Brain microvascular endothelial cell (primary cell): ENCODE data around the gene SLC44A3.
A peak's percentile ranks its signal among the peaks of the same experiment; 100 is the strongest.

Experiments used
- DNase-seq: peaks from one replicate; pipeline ENCODE4 v3.0.0-alpha.2; 2020
- H3K27ac ChIP-seq: fragments of 250-450 bp; sonication (Bioruptor Pico); 2 replicates; pipeline ENCODE4 v1.5.1; 2020; ENCODE audit warnings: mild to moderate bottlenecking, moderate library complexity
- H3K27me3 ChIP-seq: fragments of 250-450 bp; sonication (Bioruptor Pico); replicated peaks from 2 replicates; pipeline ENCODE4 v1.5.1; 2020; ENCODE audit warnings: mild to moderate bottlenecking
- H3K36me3 ChIP-seq: fragments of 250-450 bp; sonication (Bioruptor Pico); replicated peaks from 2 replicates; pipeline ENCODE4 v1.5.1; 2020; ENCODE audit warnings: mild to moderate bottlenecking
- H3K4me3 ChIP-seq: 2 replicates; pipeline ENCODE4 v1.5.1; 2011; ENCODE audit warnings: low read depth, mild to moderate bottlenecking, control low read depth, low read length, moderate library complexity
- in situ Hi-C: cut with HindIII; loops from 2 replicates; pipeline ENCODE4 v1.10.0; 2017; ENCODE audit warnings: low sequenced_read_pairs, low pct_ligation_motif_present
- TF ChIP-seq, protein P1 (sequence below): IDR thresholded peaks from 2 replicates; pipeline ENCODE4 v1.5.1; 2011; ENCODE audit warnings: low read depth, mild to moderate bottlenecking, moderate library complexity, low read length, control low read depth, inconsistent platforms; ENCODE audit errors: missing control alignments

SLC44A3 gene

DNA sequence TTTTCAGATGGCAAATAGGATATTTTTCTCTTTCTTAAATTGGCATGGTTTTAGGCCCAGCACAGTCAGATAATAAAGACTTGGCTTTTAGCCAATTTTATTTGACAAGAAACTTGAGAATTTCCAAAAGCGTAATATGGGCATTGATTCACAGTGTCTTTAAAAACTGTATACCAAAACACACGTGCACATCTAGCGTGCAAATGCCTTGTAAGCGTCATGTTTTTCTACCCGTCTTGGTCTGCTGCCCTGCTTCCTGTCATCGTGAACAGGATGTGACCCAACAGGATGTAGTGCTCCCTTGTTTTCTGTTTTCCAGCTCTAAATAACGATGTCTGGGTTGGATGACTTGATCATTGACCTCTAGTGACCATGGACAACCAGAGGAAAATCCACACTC lies 24.7 kb upstream of the SLC44A3 start:
- DNase-seq, result peak; percentile 57
- TF ChIP-seq, protein P1, sequence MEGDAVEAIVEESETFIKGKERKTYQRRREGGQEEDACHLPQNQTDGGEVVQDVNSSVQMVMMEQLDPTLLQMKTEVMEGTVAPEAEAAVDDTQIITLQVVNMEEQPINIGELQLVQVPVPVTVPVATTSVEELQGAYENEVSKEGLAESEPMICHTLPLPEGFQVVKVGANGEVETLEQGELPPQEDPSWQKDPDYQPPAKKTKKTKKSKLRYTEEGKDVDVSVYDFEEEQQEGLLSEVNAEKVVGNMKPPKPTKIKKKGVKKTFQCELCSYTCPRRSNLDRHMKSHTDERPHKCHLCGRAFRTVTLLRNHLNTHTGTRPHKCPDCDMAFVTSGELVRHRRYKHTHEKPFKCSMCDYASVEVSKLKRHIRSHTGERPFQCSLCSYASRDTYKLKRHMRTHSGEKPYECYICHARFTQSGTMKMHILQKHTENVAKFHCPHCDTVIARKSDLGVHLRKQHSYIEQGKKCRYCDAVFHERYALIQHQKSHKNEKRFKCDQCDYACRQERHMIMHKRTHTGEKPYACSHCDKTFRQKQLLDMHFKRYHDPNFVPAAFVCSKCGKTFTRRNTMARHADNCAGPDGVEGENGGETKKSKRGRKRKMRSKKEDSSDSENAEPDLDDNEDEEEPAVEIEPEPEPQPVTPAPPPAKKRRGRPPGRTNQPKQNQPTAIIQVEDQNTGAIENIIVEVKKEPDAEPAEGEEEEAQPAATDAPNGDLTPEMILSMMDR, result no peak
- peak overlapping the region; percentile 17 for H3K27ac ChIP-seq

DNA sequence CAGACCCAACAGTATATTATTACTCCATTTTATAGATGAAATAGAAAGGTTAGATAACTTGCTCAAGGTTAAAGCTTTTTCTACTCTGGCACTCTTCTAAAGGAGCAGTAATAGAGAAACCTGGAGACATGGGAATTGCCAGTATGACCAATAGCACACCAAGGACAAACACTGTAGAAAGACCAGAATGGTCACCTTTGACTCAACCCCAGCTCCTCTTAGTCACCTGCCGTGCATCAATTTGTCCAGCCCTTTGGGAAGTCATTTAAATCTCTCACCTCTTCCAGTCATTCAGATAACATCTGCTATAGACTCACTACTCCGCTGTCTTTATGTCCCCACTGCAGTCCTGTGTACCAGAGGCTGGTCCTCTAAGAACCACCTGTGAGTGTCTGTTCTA lies 23.9 kb upstream of the SLC44A3 start:
- H3K4me3 ChIP-seq, result no peak overlapping the region
- no peaks in the 10 kb centered on the region for H3K36me3 ChIP-seq
- H3K27ac ChIP-seq, result no peak overlapping the region
- no peaks in the 10 kb centered on the region for H3K27me3 ChIP-seq
- in situ Hi-C loops, result loop anchor here (25.0 kb wide), 1 partner anchor 259 kb away; the partner anchor contains the start of gene F3
- TF ChIP-seq, protein P1, result no peak
- no peak for DNase-seq

More for the DNA sequence above, 24.7 kb upstream of the SLC44A3 start:
- Histone ChIP-seq H3K36me3 (no peaks in the 10 kb centered on the region), H3K27me3 (no peaks in the 10 kb centered on the region), H3K4me3 (no peak overlapping the region)
- in situ Hi-C loops, result loop anchor here (25.0 kb wide), 1 partner anchor 258 kb away; the partner anchor contains the start of gene F3

DNA sequence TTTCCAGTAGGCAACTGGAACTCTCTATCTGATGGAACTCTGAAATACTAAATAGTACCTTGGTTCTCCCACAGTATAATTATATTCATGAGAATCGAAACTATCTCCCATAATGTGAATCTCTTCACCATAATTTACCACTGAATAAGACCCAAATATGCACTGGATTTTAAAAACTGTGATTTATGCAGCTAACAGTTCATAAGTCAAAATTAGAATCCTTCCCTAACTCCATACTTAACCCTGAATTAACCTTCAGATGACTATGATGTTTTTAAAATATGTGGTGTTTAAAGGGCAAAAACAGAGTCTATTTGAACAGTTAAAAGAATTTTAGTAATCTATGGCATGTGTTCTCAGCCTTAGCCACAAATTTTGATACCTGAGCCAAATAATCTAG lies 22.9 kb upstream of the SLC44A3 start:
- Histone ChIP-seq H3K27ac (no peak overlapping the region), H3K36me3 (no peaks in the 10 kb centered on the region), H3K27me3 (no peaks in the 10 kb centered on the region), H3K4me3 (no peak overlapping the region)
- in situ Hi-C loops, result loop anchor here (25.0 kb wide), 1 partner anchor 260 kb away; the partner anchor contains the start of gene F3
- DNase-seq, result no peak
- TF ChIP-seq, protein P1, result no peak

GRCh38 chr1:94798054-94798453 lies 22.1 kb upstream of the SLC44A3 start:
- no peak overlapping the region for H3K27ac ChIP-seq
- H3K4me3 ChIP-seq, result no peak overlapping the region
- TF ChIP-seq, protein P1, result no peak
- in situ Hi-C loops, result loop anchor here (25.0 kb wide), 1 partner anchor 261 kb away; the partner anchor contains the start of gene F3
- H3K36me3 ChIP-seq, result no peaks in the 10 kb centered on the region
- no peak for DNase-seq
- no peaks in the 10 kb centered on the region for H3K27me3 ChIP-seq

DNA sequence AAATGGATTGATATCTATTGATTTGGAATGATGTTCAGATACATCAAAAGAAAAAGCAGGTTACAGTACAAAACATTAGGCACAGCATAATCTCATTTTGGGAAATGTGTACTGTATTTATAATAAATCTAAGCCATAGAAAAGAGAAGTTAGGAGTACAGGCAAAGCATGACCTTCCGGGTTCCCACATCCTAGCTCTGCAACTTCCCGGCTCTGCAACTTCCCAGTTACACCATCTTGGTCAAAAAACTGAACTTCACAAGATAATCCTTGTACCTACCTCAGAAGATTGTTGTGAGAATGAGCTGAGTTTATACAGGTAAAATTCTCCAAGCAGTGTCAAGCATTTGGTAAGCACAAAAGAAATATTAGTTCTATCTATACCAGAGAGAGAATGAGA lies 21.7 kb upstream of the SLC44A3 start:
- no peak for DNase-seq
- H3K27ac ChIP-seq, result no peak overlapping the region
- in situ Hi-C loops, result loop anchor here (25.0 kb wide), 1 partner anchor 261 kb away; the partner anchor contains the start of gene F3
- no peaks in the 10 kb centered on the region for H3K27me3 ChIP-seq
- H3K36me3 ChIP-seq, result no peaks in the 10 kb centered on the region
- TF ChIP-seq, protein P1, result no peak
- no peak overlapping the region for H3K4me3 ChIP-seq

GRCh38 chr1:94799206-94799605 lies 21.0 kb upstream of the SLC44A3 start:
- H3K27me3 ChIP-seq, result no peaks in the 10 kb centered on the region
- no peak overlapping the region for H3K27ac ChIP-seq
- no peaks in the 10 kb centered on the region for H3K36me3 ChIP-seq
- TF ChIP-seq, protein P1, result no peak
- DNase-seq, result no peak
- H3K4me3 ChIP-seq, result no peak overlapping the region
- in situ Hi-C loops, result loop anchor here (25.0 kb wide), 1 partner anchor 262 kb away; the partner anchor contains the start of gene F3
